ENCODE results near the gene MAPK6.
"Not testable (repeated sequence)": the region's sequence is repeated elsewhere in the genome, so short reads cannot be mapped to it uniquely, and the experiment has no call there.

MAPK6 gene

GRCh38 chr15:52042051-52042851, 23.2 kb downstream of the MAPK6 start:
- no peak for DNase-seq (ENCODE audit: low read depth)

GRCh38 chr15:52045795-52046298, 26.8 kb downstream of the MAPK6 start:
- not testable (repeated sequence) for DNase-seq (ENCODE audit: low read depth)

- DNase-seq (ENCODE audit: low read depth) = not testable (repeated sequence)
Measured at GRCh38 chr15:52046552-52046951, 27.5 kb downstream of the MAPK6 start.

GRCh38 chr15:52050416-52050815, 31.4 kb downstream of the MAPK6 start:
- DNase-seq (ENCODE audit: low read depth) = no peak

- DNase-seq (ENCODE audit: low read depth) = no peak
Measured at GRCh38 chr15:52052066-52052935, 33.3 kb downstream of the MAPK6 start.

- DNase-seq (ENCODE audit: low read depth) = no peak
Measured at GRCh38 chr15:52054381-52054780, 35.4 kb downstream of the MAPK6 start.

- not testable (repeated sequence) for DNase-seq (ENCODE audit: low read depth)
Measured at GRCh38 chr15:52054858-52055257, 35.8 kb downstream of the MAPK6 start.

GRCh38 chr15:52056001-52056400, 37.0 kb downstream of the MAPK6 start:
- DNase-seq (ENCODE audit: low read depth) = no peak

- DNase-seq (ENCODE audit: low read depth) = no peak
Measured at GRCh38 chr15:52056496-52056895, 37.5 kb downstream of the MAPK6 start.

- DNase-seq (ENCODE audit: low read depth) = no peak
Measured at GRCh38 chr15:52057996-52058395, 39.0 kb downstream of the MAPK6 start.

GRCh38 chr15:52060501-52060900, 41.5 kb downstream of the MAPK6 start:
- no peak for DNase-seq (ENCODE audit: low read depth)

GRCh38 chr15:52066842-52067544, 48.0 kb downstream of the MAPK6 start:
- no peak for DNase-seq (ENCODE audit: low read depth)

- no peak for DNase-seq (ENCODE audit: low read depth)
Measured at GRCh38 chr15:52067545-52067926, 48.5 kb downstream of the MAPK6 start.

- DNase-seq (ENCODE audit: low read depth) = no peak
Measured at GRCh38 chr15:52068004-52068615, 49.1 kb downstream of the MAPK6 start.

GRCh38 chr15:52069559-52069958, 50.5 kb downstream of the MAPK6 start:
- DNase-seq (ENCODE audit: low read depth) = no peak

GRCh38 chr15:52071570-52071969, 52.6 kb downstream of the MAPK6 start:
- no peak for DNase-seq (ENCODE audit: low read depth)

GRCh38 chr15:52076889-52077781, 58.1 kb downstream of the MAPK6 start:
- no peak for DNase-seq (ENCODE audit: low read depth)

GRCh38 chr15:52078197-52078875, 59.3 kb downstream of the MAPK6 start:
- DNase-seq (ENCODE audit: low read depth) = no peak

- DNase-seq (ENCODE audit: low read depth) = peak; percentile 66
Measured at GRCh38 chr15:52078876-52079700, 60.1 kb downstream of the MAPK6 start.

Measured in stimulated activated CD8-positive, alpha-beta memory T cell treated with anti-CD3 and anti-CD28 coated beads, Interleukin-15, amount 100 ng/mL, for 24 hours (primary cell).